Fibroblast of lung (primary cell): ENCODE data around the gene CNST. TPM values are rescaled to one million over a fixed set of nuclear protein-coding genes. Genes with fewer than 3 reads are reported as not detected.

Source experiments
- DNase-seq, 2 donors: peaks; one replicate each; pipeline versions ENCODE4 v3.0.0 to v3.0.0-alpha.2; 2010; ENCODE audit warnings: low read depth in 2 of 2
- H2AFZ ChIP-seq: 2 replicates; pipeline ENCODE4 v1.5.1; 2012; ENCODE audit warnings: low read length, control low read depth, inconsistent platforms
- H3K27ac ChIP-seq: 2 replicates; pipeline ENCODE4 v1.5.1; 2011; ENCODE audit warnings: low read length, control low read depth; ENCODE audit not compliant: insufficient read depth
- H3K27me3 ChIP-seq: 2 replicates; pipeline ENCODE4 v1.5.1; 2011; ENCODE audit warnings: mild to moderate bottlenecking, low read length; ENCODE audit not compliant: control insufficient read depth, insufficient read depth
- H3K36me3 ChIP-seq: 2 replicates; pipeline ENCODE4 v1.5.1; 2011; ENCODE audit warnings: low read length; ENCODE audit not compliant: control insufficient read depth, insufficient read depth
- H3K4me1 ChIP-seq: 2 replicates; pipeline ENCODE4 v1.5.1; 2011; ENCODE audit warnings: low read length; ENCODE audit not compliant: control insufficient read depth, insufficient read depth; ENCODE audit errors: extremely low read depth
- H3K4me2 ChIP-seq: 2 replicates; pipeline ENCODE4 v1.5.1; 2011; ENCODE audit warnings: low read length, control low read depth; ENCODE audit not compliant: insufficient read depth; ENCODE audit errors: extremely low read depth
- H3K4me3 ChIP-seq, 4 experiments: fragments of 200-600 bp in 1 of 4; sonication (generic) in 1 of 4; replicated peaks in 1 of 4; 2 replicates each; pipeline ENCODE4 v1.5.1; 2011 to 2016; ENCODE audit warnings: low read length in 4 of 4, low read depth in 3 of 4, mild to moderate bottlenecking in 3 of 4, control low read depth in 2 of 4, inconsistent platforms in 1 of 4, mixed read lengths in 1 of 4; ENCODE audit not compliant: insufficient read depth in 1 of 4; ENCODE audit errors: control extremely low read depth in 1 of 4
- H3K79me2 ChIP-seq: 2 replicates; pipeline ENCODE4 v1.5.1; 2012; ENCODE audit warnings: mild to moderate bottlenecking, low read length, inconsistent platforms; ENCODE audit not compliant: control insufficient read depth, insufficient read depth
- H3K9ac ChIP-seq: 2 replicates; pipeline ENCODE4 v1.5.1; 2011; ENCODE audit warnings: mild to moderate bottlenecking, low read length, control low read depth; ENCODE audit not compliant: insufficient read depth
- H3K9me3 ChIP-seq: 2 replicates; pipeline ENCODE4 v1.5.1; 2012; ENCODE audit warnings: low read depth, low read length; ENCODE audit not compliant: control insufficient read depth, insufficient read depth
- H4K20me1 ChIP-seq: 2 replicates; pipeline ENCODE4 v1.5.1; 2011; ENCODE audit warnings: low read length; ENCODE audit not compliant: control insufficient read depth, insufficient read depth; ENCODE audit errors: extremely low read depth
- EZH2 ChIP-seq: IDR thresholded peaks from 2 replicates; pipeline ENCODE4 v1.5.1; 2012; ENCODE audit warnings: low read length, control low read depth, mild to moderate bottlenecking; ENCODE audit errors: missing control alignments
- polyA plus RNA-seq, 2 donors: library from polyadenylated mRNA; depleted of rRNA in 1 of 2; stranded (reverse) in 1 of 2; unstranded in 1 of 2; fragments of >200 nt; gene quantifications; 2 replicates each; pipeline ENCODE4 v1.2.1, GENCODE V29; 2011 to 2012; ENCODE audit warnings: missing spikeins in 1 of 2
- total RNA-seq: library from RNA; depleted of rRNA; stranded (reverse); fragments of >200 nt; gene quantifications from 2 replicates; pipeline ENCODE4 v1.2.1, GENCODE V29; 2014
- TF ChIP-seq, protein P1 (sequence below), 2 donors: IDR thresholded peaks in 1 of 2; conservative IDR thresholded peaks in 1 of 2; 1 replicate in 1 of 2; 2 replicates in 1 of 2; pipeline ENCODE4 v1.5.1; 2011 to 2012; ENCODE audit warnings: low read length in 2 of 2, control low read depth in 1 of 2, inconsistent platforms in 1 of 2, low read depth in 1 of 2, mild to moderate bottlenecking in 1 of 2

CNST gene
- total and polyA plus RNA-seq, 2 donors (not counting 1 experiment from before 2014, with no cell fraction given) = 26.9 to 33.9 TPM

DNA sequence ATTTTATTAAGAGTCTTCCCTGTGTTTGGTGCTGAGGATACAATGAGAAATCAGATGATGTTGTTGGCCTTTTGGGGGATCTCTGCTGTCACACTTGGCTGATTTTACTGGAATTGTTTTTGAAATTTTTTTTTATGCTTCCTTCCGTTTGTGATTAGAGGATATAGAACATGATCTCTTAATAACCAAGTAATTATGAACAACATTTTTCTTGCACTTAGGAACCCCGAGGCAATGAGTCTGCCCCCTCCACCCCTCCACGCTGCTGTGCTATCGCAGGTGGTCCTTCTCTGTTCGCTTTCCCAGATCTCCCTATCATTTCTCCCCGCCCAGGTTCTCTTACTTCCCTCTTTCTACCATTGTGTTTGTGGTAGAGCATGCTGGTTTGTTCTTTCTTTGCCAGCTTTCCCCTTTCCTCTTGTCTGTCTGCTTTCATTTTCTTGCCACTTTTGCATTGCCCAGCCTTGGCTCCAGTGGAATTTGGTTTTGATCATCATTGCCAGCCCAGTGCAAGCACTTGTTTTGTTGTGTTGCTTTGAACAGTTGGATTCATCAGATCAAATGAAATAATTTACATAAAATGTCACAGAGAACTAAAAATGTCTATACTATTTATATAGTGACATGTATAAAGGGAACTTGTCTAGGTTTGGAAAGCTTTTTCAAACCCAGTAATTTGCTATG, 84.9 kb downstream of the CNST start:
- DNase-seq = no peak
- no peaks in the 10 kb centered on the region for H3K4me1 ChIP-seq
- no peaks in the 10 kb centered on the region for H3K9me3 ChIP-seq
- H3K27ac ChIP-seq = no peak overlapping the region
- peaks cover 27% of the 10 kb centered on the region for H3K79me2 ChIP-seq
- H4K20me1 ChIP-seq = no peaks in the 10 kb centered on the region
- no peak overlapping the region for H3K4me3 ChIP-seq
- H3K4me2 ChIP-seq = no peak overlapping the region
- H3K9ac ChIP-seq = no peak overlapping the region
- H3K27me3 ChIP-seq = no peaks in the 10 kb centered on the region
- TF ChIP-seq EZH2 = no peak
- H3K36me3 ChIP-seq = no peaks in the 10 kb centered on the region
- H2AFZ ChIP-seq = no peak overlapping the region

DNA sequence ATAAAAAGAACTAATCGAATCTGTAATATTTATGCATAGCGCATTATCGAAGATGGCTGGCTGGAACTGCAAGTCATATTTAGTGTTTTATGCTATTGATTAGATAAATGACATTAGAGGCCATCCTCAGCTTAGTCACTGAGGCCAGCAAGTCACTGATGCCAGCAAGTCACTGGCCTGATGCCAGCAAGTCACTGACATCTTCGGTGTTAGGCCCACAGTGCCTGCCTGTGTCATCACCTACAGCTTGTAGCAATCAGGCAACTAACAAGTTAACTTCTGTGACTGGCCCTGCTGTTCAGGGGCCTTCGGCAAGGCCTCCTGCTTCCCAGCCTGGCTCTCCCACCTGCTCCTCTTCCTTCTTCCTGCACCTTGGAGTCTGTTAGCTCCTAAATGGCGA, 92.3 kb downstream of the CNST start:
- H3K36me3 ChIP-seq = peaks cover 2% of the 10 kb centered on the region
- H3K9ac ChIP-seq = no peak overlapping the region
- TF ChIP-seq, protein P1, sequence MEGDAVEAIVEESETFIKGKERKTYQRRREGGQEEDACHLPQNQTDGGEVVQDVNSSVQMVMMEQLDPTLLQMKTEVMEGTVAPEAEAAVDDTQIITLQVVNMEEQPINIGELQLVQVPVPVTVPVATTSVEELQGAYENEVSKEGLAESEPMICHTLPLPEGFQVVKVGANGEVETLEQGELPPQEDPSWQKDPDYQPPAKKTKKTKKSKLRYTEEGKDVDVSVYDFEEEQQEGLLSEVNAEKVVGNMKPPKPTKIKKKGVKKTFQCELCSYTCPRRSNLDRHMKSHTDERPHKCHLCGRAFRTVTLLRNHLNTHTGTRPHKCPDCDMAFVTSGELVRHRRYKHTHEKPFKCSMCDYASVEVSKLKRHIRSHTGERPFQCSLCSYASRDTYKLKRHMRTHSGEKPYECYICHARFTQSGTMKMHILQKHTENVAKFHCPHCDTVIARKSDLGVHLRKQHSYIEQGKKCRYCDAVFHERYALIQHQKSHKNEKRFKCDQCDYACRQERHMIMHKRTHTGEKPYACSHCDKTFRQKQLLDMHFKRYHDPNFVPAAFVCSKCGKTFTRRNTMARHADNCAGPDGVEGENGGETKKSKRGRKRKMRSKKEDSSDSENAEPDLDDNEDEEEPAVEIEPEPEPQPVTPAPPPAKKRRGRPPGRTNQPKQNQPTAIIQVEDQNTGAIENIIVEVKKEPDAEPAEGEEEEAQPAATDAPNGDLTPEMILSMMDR (conservative IDR thresholded peaks at IDR 0.05 in 1 of 2, IDR thresholded peaks at IDR 0.05 in 1 of 2; ENCODE audit: low read depth in 1 of 2, low read length in 2 of 2) = no peak
- no peak for TF ChIP-seq EZH2

DNA sequence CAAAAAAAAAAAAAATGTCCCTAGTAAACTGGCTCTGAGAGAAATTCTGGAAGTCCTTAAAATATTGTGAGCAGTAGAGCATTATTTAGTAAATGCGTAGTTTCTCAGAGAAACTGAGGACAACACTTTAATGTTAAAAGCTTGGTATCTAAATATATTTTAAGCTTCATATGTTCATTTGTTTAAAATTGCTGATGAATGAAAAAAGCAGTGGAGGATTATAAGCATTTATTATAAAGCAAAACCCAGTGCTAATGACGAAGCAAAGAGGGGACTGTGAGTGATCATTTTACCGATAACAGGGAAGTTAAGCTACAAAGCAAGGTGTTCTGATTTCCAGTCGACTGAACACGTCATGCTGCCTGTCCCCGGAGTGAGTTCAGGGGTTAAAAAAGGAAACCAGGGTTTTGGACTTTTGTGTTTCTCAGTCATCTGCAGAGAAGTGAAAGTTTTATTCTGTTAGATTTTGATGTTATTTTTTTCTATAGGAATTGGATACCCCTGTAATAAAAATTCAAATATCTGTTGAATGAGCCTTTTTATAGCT, 93.4 kb downstream of the CNST start:
- TF ChIP-seq, protein P1 (conservative IDR thresholded peaks at IDR 0.05 in 1 of 2, IDR thresholded peaks at IDR 0.05 in 1 of 2; ENCODE audit: low read depth in 1 of 2, low read length in 2 of 2) = no peak
- TF ChIP-seq EZH2 = no peak
- Histone ChIP-seq H3K9ac (no peak overlapping the region), H3K4me3 (no peak overlapping the region), H3K36me3 (peaks cover 2% of the 10 kb centered on the region), H3K4me2 (no peak overlapping the region), H2AFZ (no peak overlapping the region), H3K27ac (no peak overlapping the region), H3K27me3 (no peaks in the 10 kb centered on the region), H4K20me1 (no peaks in the 10 kb centered on the region), H3K9me3 (no peaks in the 10 kb centered on the region), H3K79me2 (peaks cover 2% of the 10 kb centered on the region), H3K4me1 (no peaks in the 10 kb centered on the region)
- DNase-seq = no peak

More for the DNA sequence above, 92.3 kb downstream of the CNST start:
- H3K27ac ChIP-seq = no peak overlapping the region
- H3K4me3 ChIP-seq = no peak overlapping the region
- peaks cover 6% of the 10 kb centered on the region for H3K79me2 ChIP-seq
- H2AFZ ChIP-seq = no peak overlapping the region
- no peaks in the 10 kb centered on the region for H4K20me1 ChIP-seq
- DNase-seq = no peak
- no peaks in the 10 kb centered on the region for H3K9me3 ChIP-seq
- no peaks in the 10 kb centered on the region for H3K27me3 ChIP-seq
- no peak overlapping the region for H3K4me2 ChIP-seq
- no peaks in the 10 kb centered on the region for H3K4me1 ChIP-seq
